Endothelial cell (in vitro differentiated cells): ENCODE measurements around the gene ATG5. TPM values are rescaled to one million over a fixed set of nuclear protein-coding genes. Genes with fewer than 3 reads are reported as not detected.

Experiments used
- DNase-seq: peaks from one replicate; pipeline ENCODE4 v3.0.0; 2021; ENCODE audit warnings: low spot score
- H3K27ac Mint-ChIP-seq: one replicate; pipeline ENCODE4 v1.8.0; 2021; ENCODE audit warnings: mixed read lengths, inconsistent platforms; ENCODE audit not compliant: unreplicated experiment
- H3K27me3 Mint-ChIP-seq: one replicate; pipeline ENCODE4 v1.8.0; 2021; ENCODE audit warnings: mild to moderate bottlenecking, moderate library complexity, mixed read lengths, inconsistent platforms; ENCODE audit not compliant: unreplicated experiment
- H3K36me3 Mint-ChIP-seq: one replicate; pipeline ENCODE4 v1.8.0; 2021; ENCODE audit warnings: mild to moderate bottlenecking, low read depth, mixed read lengths, inconsistent platforms; ENCODE audit not compliant: unreplicated experiment
- H3K4me1 Mint-ChIP-seq: one replicate; pipeline ENCODE4 v1.8.0; 2021; ENCODE audit warnings: mild to moderate bottlenecking, mixed read lengths, inconsistent platforms; ENCODE audit not compliant: unreplicated experiment
- H3K4me3 Mint-ChIP-seq: one replicate; pipeline ENCODE4 v1.8.0; 2021; ENCODE audit warnings: mild to moderate bottlenecking, mixed read lengths, inconsistent platforms; ENCODE audit not compliant: unreplicated experiment
- H3K9me3 Mint-ChIP-seq: one replicate; pipeline ENCODE4 v1.8.0; 2021; ENCODE audit warnings: mixed read lengths, inconsistent platforms; ENCODE audit not compliant: unreplicated experiment
- CTCF ChIP-seq: fragments of 200-600 bp; sonication (generic); IDR thresholded peaks from one replicate; pipeline ENCODE4 v1.5.0; 2021; ENCODE audit warnings: antibody characterized with exemption; ENCODE audit not compliant: unreplicated experiment
- total RNA-seq: library from RNA; stranded (reverse); fragmentation: NEBNext Ultra II Directional; extraction: Animal tissue kit (Norgen Biotek cat#: 25700); gene quantifications from one replicate; pipeline ENCODE4 v1.2.1, GENCODE V29; 2021; ENCODE audit not compliant: unreplicated experiment

ATG5 gene
- total RNA-seq, 1 donor from 2014 or later: 27.5 TPM

- no peak for DNase-seq
- no peaks in the 10 kb centered on the region for H3K27me3 Mint-ChIP-seq
- no peaks in the 10 kb centered on the region for H3K9me3 Mint-ChIP-seq
- no peaks in the 10 kb centered on the region for H3K36me3 Mint-ChIP-seq
- TF ChIP-seq CTCF: no peak
- H3K4me3 Mint-ChIP-seq: no peak overlapping the region
- H3K4me1 Mint-ChIP-seq: peaks cover 8% of the 10 kb centered on the region
- H3K27ac Mint-ChIP-seq: no peak overlapping the region
Observed at GRCh38 chr6:106216527-106216926, 109.0 kb downstream of the ATG5 start.

- DNase-seq: no peak
- Mint-ChIP-seq H3K4me1 (peaks cover 8% of the 10 kb centered on the region), H3K4me3 (no peak overlapping the region), H3K36me3 (peaks cover 4% of the 10 kb centered on the region), H3K27me3 (no peaks in the 10 kb centered on the region), H3K27ac (no peak overlapping the region), H3K9me3 (no peaks in the 10 kb centered on the region)
- TF ChIP-seq CTCF: no peak
Observed at GRCh38 chr6:106215608-106216007, 110.0 kb downstream of the ATG5 start.

GRCh38 chr6:106214531-106214930 lies 111.0 kb downstream of the ATG5 start:
- Mint-ChIP-seq H3K4me1 (peaks cover 8% of the 10 kb centered on the region), H3K27me3 (no peaks in the 10 kb centered on the region), H3K27ac (no peak overlapping the region), H3K36me3 (peaks cover 4% of the 10 kb centered on the region), H3K9me3 (no peaks in the 10 kb centered on the region), H3K4me3 (no peak overlapping the region)
- DNase-seq: no peak
- TF ChIP-seq CTCF: no peak

- no peak for DNase-seq
- Mint-ChIP-seq H3K36me3 (peaks cover 4% of the 10 kb centered on the region), H3K4me3 (no peak overlapping the region), H3K9me3 (no peaks in the 10 kb centered on the region), H3K4me1 (peaks cover 7% of the 10 kb centered on the region), H3K27me3 (no peaks in the 10 kb centered on the region), H3K27ac (no peak overlapping the region)
- no peak for TF ChIP-seq CTCF
Observed at GRCh38 chr6:106213660-106214289, 111.8 kb downstream of the ATG5 start.

GRCh38 chr6:106212576-106212975 lies 113.0 kb downstream of the ATG5 start:
- TF ChIP-seq CTCF: no peak
- no peak overlapping the region for H3K4me3 Mint-ChIP-seq
- H3K9me3 Mint-ChIP-seq: no peaks in the 10 kb centered on the region
- H3K27me3 Mint-ChIP-seq: no peaks in the 10 kb centered on the region
- DNase-seq: no peak
- no peak overlapping the region for H3K27ac Mint-ChIP-seq
- H3K36me3 Mint-ChIP-seq: peaks cover 4% of the 10 kb centered on the region
- peaks cover 3% of the 10 kb centered on the region for H3K4me1 Mint-ChIP-seq
